ENCODE results near the gene PHF10. TPM values are rescaled to one million over a fixed set of nuclear protein-coding genes. Genes with fewer than 3 reads are reported as not detected.

The PHF10 gene
- total RNA-seq, 4 donors from 2014 or later, result 25.8 to 67.9 (median 31.5) TPM

- Histone ChIP-seq H3K4me3 (no peak overlapping the region), H3K27ac (no peak overlapping the region), H3K36me3 (no peaks in the 10 kb centered on the region), H3K9me3 (no peaks in the 10 kb centered on the region), H3K4me1 (peaks cover 0 to 15% (median 7%) of the 10 kb centered on the region in 3 donors), H3K27me3 (no peaks in the 10 kb centered on the region)
- no peak for DNase-seq
- intact Hi-C loops (cut with DNase I), result no loop called here
- 50 to 58% methylated on average over 1 of the region's 1 CpG for WGBS, 2 donors
- TF ChIP-seq CTCF (IDR thresholded peaks at IDR 0.05) (no peak), POLR2A (IDR thresholded peaks at IDR 0.05) (no peak)
Measured at GRCh38 chr6:169746556-169746955, 22.3 kb upstream of the PHF10 start.

- H3K27me3 ChIP-seq, result no peaks in the 10 kb centered on the region
- DNase-seq, result no peak
- no peak for TF ChIP-seq POLR2A (IDR thresholded peaks at IDR 0.05)
- no peak for TF ChIP-seq CTCF (IDR thresholded peaks at IDR 0.05)
- H3K36me3 ChIP-seq, result no peaks in the 10 kb centered on the region
- no peak overlapping the region for H3K4me3 ChIP-seq
- H3K27ac ChIP-seq, result no peak overlapping the region
- intact Hi-C loops (cut with DNase I), result no loop called here
- no peaks in the 10 kb centered on the region for H3K9me3 ChIP-seq
- 87 to 94% methylated on average over 3 of the region's 3 CpGs for WGBS, 2 donors
- peaks cover 0 to 9% (median 2%) of the 10 kb centered on the region in 3 donors for H3K4me1 ChIP-seq
Measured at GRCh38 chr6:169745405-169745804, 21.1 kb upstream of the PHF10 start.

- no peaks in the 10 kb centered on the region for H3K9me3 ChIP-seq
- H3K4me1 ChIP-seq, result no peaks in the 10 kb centered on the region
- no peak for DNase-seq
- H3K4me3 ChIP-seq, result no peak overlapping the region
- intact Hi-C loops (cut with DNase I), result no loop called here
- no peak overlapping the region for H3K27ac ChIP-seq
- TF ChIP-seq CTCF (IDR thresholded peaks at IDR 0.05) (no peak), POLR2A (IDR thresholded peaks at IDR 0.05) (no peak)
- H3K36me3 ChIP-seq, result no peaks in the 10 kb centered on the region
- no peaks in the 10 kb centered on the region for H3K27me3 ChIP-seq
Measured at GRCh38 chr6:169741344-169741743, 17.0 kb upstream of the PHF10 start.

GRCh38 chr6:169738976-169739529 is 14.8 kb upstream of the PHF10 start:
- Histone ChIP-seq H3K4me3 (no peak overlapping the region), H3K9me3 (no peaks in the 10 kb centered on the region), H3K36me3 (no peaks in the 10 kb centered on the region), H3K27me3 (no peaks in the 10 kb centered on the region), H3K27ac (no peak overlapping the region), H3K4me1 (no peaks in the 10 kb centered on the region)
- TF ChIP-seq POLR2A (IDR thresholded peaks at IDR 0.05) (no peak), CTCF (IDR thresholded peaks at IDR 0.05) (no peak)
- intact Hi-C loops (cut with DNase I), result no loop called here
- WGBS, 2 donors, result 76 to 83% methylated on average over 2 of the region's 2 CpGs
- DNase-seq, result no peak

GRCh38 chr6:169738204-169738975 is 14.1 kb upstream of the PHF10 start:
- Histone ChIP-seq H3K36me3 (no peaks in the 10 kb centered on the region), H3K4me1 (no peaks in the 10 kb centered on the region), H3K4me3 (no peak overlapping the region), H3K9me3 (no peaks in the 10 kb centered on the region), H3K27me3 (no peaks in the 10 kb centered on the region), H3K27ac (no peak overlapping the region)
- 64 to 74% methylated on average over 5 to 9 of the region's 9 CpGs for WGBS, 2 donors
- no peak for DNase-seq
- TF ChIP-seq CTCF (IDR thresholded peaks at IDR 0.05) (no peak), POLR2A (IDR thresholded peaks at IDR 0.05) (no peak)
- intact Hi-C loops (cut with DNase I), result no loop called here
